Measurements from ENCODE around the gene TRHDE. TPM values are rescaled to one million over a fixed set of nuclear protein-coding genes. Genes with fewer than 3 reads are reported as not detected.

Gene TRHDE
- total RNA-seq, 1 experiment from 2014 or later, result 24.5 TPM

GRCh38 chr12:72338437-72338836 is 66.3 kb downstream of the TRHDE start:
- Histone ChIP-seq H3K4me1 (ENCODE audit: insufficient read depth, low read length, poor library complexity, severe bottlenecking) (peaks cover 16% of the 10 kb centered on the region), H3K36me3 (ENCODE audit: insufficient read depth, low read length, poor library complexity, severe bottlenecking) (no peaks in the 10 kb centered on the region), H3K27me3 (replicated peaks; ENCODE audit: insufficient read depth, low read depth, low read length, poor library complexity) (no peaks in the 10 kb centered on the region), H3K9me3 (ENCODE audit: low read depth, low read length, poor library complexity, severe bottlenecking) (no peaks in the 10 kb centered on the region), H3K4me3 (ENCODE audit: low read depth, low read length, poor library complexity, severe bottlenecking) (no peak overlapping the region), H3K27ac (ENCODE audit: low read depth, low read length, poor library complexity, severe bottlenecking) (no peak overlapping the region)
- intact Hi-C loops (cut with micrococcal nuclease; ENCODE audit: unreplicated experiment), result no loop called here
- BruUV-seq (replicated peaks), result no TSS peak
- TF ChIP-seq CTCF (conservative IDR thresholded peaks at IDR 0.05; ENCODE audit: low read depth, low read length) (no peak), EZH2 (IDR thresholded peaks at IDR 0.05; ENCODE audit: borderline replicate concordance, low read depth, low read length, poor library complexity, severe bottlenecking) (no peak)
- DNase-seq (ENCODE audit: low spot score), result no peak
- CTCF ChIA-PET, result no interaction called here
- POLR2A ChIA-PET (ENCODE audit: low non-redundant PET), result no interaction called here

GRCh38 chr12:72346363-72346944 is 74.3 kb downstream of the TRHDE start:
- peaks cover 32% of the 10 kb centered on the region for H3K4me1 ChIP-seq (ENCODE audit: insufficient read depth, low read length, poor library complexity, severe bottlenecking)
- no peaks in the 10 kb centered on the region for H3K27me3 ChIP-seq (replicated peaks; ENCODE audit: insufficient read depth, low read depth, low read length, poor library complexity)
- H3K36me3 ChIP-seq (ENCODE audit: insufficient read depth, low read length, poor library complexity, severe bottlenecking), result no peaks in the 10 kb centered on the region
- no peaks in the 10 kb centered on the region for H3K9me3 ChIP-seq (ENCODE audit: low read depth, low read length, poor library complexity, severe bottlenecking)
- no TSS peak for BruUV-seq (replicated peaks)
- peak; percentile 95 for DNase-seq (ENCODE audit: low spot score)
- intact Hi-C loops (cut with micrococcal nuclease; ENCODE audit: unreplicated experiment), result loop anchor here (2.0 to 5.0 kb wide), 2 partner anchors 74 to 1970 kb away; partner anchors contain the start of gene TRHDE
- H3K27ac ChIP-seq (ENCODE audit: low read depth, low read length, poor library complexity, severe bottlenecking), result no peak overlapping the region
- peak; percentile 74 for TF ChIP-seq CTCF (conservative IDR thresholded peaks at IDR 0.05; ENCODE audit: low read depth, low read length)
- no peak for TF ChIP-seq EZH2 (IDR thresholded peaks at IDR 0.05; ENCODE audit: borderline replicate concordance, low read depth, low read length, poor library complexity, severe bottlenecking)
- ChIA-PET POLR2A (ENCODE audit: low non-redundant PET) (interaction anchor here (0.7 kb wide), 1 partner anchor 74 kb away, joined by 3 read pairs; the partner anchor contains the start of gene TRHDE), CTCF (interaction anchor here (0.7 to 0.9 kb wide), 2 partner anchors 30 to 102 kb away, joined by 5 to 7 read pairs; no protein-coding TSS in a partner anchor)
- H3K4me3 ChIP-seq (ENCODE audit: low read depth, low read length, poor library complexity, severe bottlenecking), result no peak overlapping the region

GRCh38 chr12:72349491-72349890 is 77.3 kb downstream of the TRHDE start:
- peak; percentile 71 for DNase-seq (ENCODE audit: low spot score)
- intact Hi-C loops (cut with micrococcal nuclease; ENCODE audit: unreplicated experiment), result loop anchor here (5.0 kb wide), 1 partner anchor 77 kb away; the partner anchor contains the start of gene TRHDE
- POLR2A ChIA-PET (ENCODE audit: low non-redundant PET), result no interaction called here

More at GRCh38 chr12:72349491-72349890, 77.3 kb downstream of the TRHDE start:
- no peak overlapping the region for H3K27ac ChIP-seq (ENCODE audit: low read depth, low read length, poor library complexity, severe bottlenecking)
- H3K36me3 ChIP-seq (ENCODE audit: insufficient read depth, low read length, poor library complexity, severe bottlenecking), result no peaks in the 10 kb centered on the region
- no peaks in the 10 kb centered on the region for H3K9me3 ChIP-seq (ENCODE audit: low read depth, low read length, poor library complexity, severe bottlenecking)
- CTCF ChIA-PET, result no interaction called here
- no peak overlapping the region for H3K4me3 ChIP-seq (ENCODE audit: low read depth, low read length, poor library complexity, severe bottlenecking)
- peaks cover 32% of the 10 kb centered on the region for H3K4me1 ChIP-seq (ENCODE audit: insufficient read depth, low read length, poor library complexity, severe bottlenecking)
- TF ChIP-seq EZH2 (IDR thresholded peaks at IDR 0.05; ENCODE audit: borderline replicate concordance, low read depth, low read length, poor library complexity, severe bottlenecking) (no peak), CTCF (conservative IDR thresholded peaks at IDR 0.05; ENCODE audit: low read depth, low read length) (no peak)
- BruUV-seq (replicated peaks), result no TSS peak
- H3K27me3 ChIP-seq (replicated peaks; ENCODE audit: insufficient read depth, low read depth, low read length, poor library complexity), result no peaks in the 10 kb centered on the region
